ENCODE results near the gene HS1BP3.

DNA sequence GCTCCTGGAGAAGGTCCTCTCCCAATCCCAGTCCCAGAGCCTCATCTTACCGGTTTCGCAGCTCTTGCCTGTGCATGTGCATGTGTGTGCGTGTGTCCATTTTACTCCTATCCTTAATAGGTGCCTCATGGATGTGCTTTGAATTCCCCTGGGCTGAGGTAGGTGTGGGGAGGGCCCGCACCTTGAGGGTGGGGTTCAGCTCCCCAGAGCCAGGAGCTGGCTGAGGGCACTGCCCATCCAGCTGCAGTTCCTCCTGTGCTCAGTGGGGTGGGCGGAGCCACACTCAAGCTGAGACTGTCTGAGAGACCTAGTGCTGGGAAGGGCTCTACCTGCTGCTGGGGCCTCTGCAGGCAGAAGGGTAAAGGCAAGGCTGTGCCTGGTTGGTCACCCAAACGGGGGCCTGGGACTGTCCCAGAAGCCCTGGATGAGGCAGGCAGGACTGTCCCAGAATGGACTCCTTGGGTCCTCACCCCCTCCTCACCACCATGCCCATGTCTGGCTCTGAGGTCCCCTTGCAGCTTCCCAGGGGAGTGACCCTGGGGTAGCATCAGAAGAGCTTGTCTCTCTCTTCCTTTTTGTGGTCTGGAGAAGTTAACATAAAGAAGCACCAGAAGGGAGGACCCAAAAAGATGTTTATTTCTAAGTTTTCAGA is 24.9 kb upstream of the HS1BP3 start:
- TF ChIP-seq, protein P1, sequence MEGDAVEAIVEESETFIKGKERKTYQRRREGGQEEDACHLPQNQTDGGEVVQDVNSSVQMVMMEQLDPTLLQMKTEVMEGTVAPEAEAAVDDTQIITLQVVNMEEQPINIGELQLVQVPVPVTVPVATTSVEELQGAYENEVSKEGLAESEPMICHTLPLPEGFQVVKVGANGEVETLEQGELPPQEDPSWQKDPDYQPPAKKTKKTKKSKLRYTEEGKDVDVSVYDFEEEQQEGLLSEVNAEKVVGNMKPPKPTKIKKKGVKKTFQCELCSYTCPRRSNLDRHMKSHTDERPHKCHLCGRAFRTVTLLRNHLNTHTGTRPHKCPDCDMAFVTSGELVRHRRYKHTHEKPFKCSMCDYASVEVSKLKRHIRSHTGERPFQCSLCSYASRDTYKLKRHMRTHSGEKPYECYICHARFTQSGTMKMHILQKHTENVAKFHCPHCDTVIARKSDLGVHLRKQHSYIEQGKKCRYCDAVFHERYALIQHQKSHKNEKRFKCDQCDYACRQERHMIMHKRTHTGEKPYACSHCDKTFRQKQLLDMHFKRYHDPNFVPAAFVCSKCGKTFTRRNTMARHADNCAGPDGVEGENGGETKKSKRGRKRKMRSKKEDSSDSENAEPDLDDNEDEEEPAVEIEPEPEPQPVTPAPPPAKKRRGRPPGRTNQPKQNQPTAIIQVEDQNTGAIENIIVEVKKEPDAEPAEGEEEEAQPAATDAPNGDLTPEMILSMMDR (conservative IDR thresholded peaks at IDR 0.05 in 1 of 2, IDR thresholded peaks at IDR 0.05 in 1 of 2; ENCODE audit: extremely low read depth in 1 of 2, insufficient read depth in 1 of 2, low read depth in 1 of 2, low read length in 2 of 2) = no peak
- no peak for TF ChIP-seq EZH2 (IDR thresholded peaks at IDR 0.05; ENCODE audit: borderline replicate concordance, low read length)
